Stimulated activated CD4-positive, alpha-beta T cell treated with anti-CD3 and anti-CD28 coated beads, Interleukin-1b, Interleukin-23, amount 100 ng/mL, for 24 hours (primary cell): ENCODE results near the gene GPSM3.
A peak's percentile ranks its signal among the peaks of the same experiment; 100 is the strongest.
"Not testable (repeated sequence)": the region's sequence is repeated elsewhere in the genome, so short reads cannot be mapped to it uniquely, and the experiment has no call there.

Experiments
- DNase-seq, 4 experiments: peaks; one replicate each; pipeline ENCODE4 v3.0.0-alpha.2; 2020; ENCODE audit warnings: low read depth in 4 of 4, low spot score in 1 of 4

GPSM3 gene

DNA sequence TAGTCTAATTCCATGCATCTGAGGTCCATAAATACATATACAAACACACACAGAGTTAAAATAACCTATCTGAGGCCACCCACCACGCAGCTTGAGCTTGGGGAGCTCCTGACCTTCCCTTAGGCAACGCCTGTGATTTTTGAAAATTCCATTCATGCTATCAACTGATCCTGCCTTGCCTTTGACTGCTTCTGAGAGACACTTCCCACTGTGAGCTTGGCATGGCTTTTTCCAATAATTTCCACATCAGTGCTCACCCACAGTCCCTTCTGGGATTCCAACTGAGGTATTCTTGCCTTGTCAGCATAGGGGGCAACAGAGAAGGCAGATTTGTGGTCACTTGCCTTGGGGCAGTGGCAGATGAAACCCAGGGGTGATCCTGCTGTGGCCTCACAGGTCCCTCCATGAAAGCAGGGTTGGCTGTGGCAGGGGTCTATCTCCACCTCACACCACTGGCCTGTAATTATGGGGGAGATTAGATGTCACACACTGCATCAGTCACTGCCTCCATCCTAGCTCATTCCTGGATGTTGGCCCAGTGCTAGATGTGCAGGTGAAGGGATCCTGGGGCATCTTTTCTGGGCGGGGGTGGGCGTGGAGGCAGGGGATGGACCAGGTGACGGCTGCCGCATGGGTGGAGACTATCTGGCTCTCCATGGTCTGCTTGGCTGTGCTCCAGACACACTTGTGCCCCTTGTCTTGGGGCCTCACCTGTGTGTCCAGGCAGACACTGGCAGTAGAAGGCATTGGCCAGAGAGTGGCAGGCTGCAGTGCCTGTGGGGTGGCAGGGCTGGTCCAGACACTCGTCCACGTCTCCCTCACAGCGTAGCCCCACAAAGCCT lies 11.2 kb upstream of the GPSM3 start:
- no peak for DNase-seq

DNA sequence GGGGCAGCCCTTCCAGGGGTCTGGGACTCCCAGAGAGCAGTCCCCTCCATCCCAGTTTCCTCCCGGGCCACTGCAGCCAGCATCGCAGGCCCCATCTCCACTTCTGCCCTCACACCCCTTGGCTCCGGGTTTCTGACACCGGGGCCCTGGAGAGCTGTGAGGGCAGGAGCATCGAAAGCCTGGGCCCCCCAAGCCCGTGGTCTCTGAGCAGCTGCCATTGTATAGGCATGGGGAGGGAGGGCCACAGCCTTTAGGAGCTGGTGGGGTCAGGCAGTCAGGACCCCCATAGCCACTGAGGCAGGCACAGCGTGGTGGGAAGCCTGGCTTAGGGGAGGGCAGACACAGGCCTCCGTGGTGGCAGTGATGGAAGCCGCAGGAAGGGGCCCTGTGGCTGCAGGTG lies 9.7 kb upstream of the GPSM3 start:
- no peak for DNase-seq

DNA sequence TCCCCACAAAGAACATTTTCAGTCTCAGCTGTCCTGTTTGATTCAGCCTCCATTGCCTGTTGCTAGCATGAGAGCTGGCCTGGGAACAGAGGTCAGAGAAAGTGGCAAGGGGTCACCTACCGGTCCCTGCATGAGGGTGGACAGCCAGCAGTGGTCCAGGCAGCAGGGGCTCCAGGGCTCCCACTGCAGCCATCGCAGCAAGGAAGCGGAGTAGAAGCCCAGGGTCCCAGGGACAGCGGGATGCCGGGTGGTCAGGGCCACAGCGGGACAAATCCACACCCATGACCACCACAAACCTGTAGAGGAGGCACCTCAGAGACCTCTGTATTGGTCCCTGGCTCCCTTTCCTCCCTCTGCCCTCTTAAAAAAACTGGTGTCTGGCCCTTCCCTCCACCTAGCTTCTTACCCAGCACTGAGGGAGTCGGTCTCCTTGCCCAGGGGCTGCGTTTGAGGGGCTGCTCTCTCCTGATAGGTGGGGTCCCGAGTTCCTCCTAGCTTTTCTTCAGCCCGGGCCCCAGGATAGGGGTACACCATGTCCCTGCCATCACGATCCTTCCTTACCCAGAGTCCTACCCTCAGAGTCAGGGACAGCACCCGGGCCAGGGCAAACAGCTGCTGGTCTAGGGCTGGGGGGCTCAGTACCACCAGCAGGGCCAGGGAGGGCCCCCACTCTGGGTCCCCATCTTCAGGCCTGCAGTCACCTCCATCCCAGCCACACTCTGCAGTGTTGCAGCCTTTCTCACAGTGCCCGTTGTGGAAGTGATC lies 8.4 kb upstream of the GPSM3 start:
- no peak for DNase-seq

DNA sequence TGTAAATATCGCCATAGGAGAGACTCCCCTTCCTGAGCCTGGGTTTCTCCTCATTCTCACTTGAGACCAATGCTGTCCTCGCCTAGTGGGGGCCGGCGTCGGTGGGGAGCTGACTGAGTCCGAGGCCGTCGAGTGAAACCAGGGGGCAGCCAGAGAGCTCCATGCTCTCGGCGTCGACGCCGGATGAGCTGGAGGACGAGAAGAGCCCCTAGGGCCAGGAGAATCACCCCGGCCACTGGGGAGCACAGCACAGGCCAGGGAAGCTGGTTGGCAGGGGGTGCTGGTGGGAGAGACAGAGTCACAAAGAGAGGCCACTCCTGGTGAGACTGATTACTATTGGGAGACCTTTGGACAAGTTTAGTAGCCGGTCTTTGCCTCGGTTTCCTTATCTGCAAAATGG lies 6.4 kb upstream of the GPSM3 start:
- DNase-seq: no peak

DNA sequence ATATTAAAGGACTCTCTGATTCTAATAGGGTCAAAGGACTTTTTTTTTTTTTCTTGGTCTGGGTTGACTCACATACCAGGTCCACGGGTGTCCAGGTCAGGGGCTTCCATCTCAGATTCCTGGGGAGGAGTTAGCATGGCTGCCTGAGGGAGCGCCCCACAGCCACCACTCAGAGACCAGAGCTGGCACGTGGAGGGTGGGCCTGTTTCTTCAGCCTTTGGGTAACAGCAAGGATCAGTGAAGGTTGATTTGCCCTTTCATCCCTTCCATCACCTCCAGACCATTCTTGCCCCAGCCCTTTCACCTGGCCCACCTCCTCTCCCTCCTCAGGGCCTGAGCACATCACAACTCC lies 5.9 kb upstream of the GPSM3 start:
- no peak for DNase-seq

DNA sequence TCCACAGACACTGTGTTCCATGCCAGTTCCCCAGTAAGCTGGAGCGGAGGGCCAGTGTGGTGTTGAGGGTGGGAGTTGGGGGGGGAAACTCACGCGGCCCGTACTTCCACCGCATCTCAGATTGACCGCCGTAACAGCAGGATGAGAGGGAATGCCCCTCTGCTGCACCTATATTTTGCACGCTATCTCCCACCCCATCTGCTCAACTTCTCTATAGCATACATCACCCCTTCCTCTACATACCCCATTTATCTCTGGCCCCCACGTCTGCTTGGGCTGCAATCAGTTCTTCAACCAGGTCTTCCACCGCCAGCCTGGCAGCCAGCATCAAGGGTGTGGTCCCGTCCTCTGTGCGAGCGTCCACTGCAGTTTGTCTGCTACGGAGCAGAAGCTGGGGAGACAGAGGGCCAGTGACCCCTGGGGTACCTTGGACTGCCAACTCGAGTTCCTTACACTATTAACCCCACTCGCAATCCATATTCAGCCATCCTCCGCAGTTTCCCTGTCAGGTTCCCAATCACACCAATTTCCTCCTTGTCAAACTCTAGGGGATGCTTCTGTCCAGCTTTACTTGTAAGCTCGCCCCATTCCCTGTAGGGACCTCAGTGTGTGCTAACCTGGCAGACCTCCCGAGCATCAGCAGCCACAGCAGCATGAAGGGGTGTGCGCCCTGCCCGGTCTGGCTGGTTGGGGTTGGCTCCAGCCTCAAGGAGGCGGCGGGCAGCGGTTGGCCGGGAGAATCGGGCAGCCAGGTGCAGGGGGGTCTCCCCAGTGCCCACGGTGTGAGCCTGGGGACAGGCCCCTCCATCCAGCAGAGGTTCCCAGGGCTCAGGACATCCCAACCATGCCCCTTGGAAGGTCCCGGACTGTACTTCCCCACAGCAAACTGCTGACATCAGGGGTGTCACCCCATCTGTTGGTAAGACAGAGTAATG lies 4.5 kb upstream of the GPSM3 start:
- no peak for DNase-seq

DNA sequence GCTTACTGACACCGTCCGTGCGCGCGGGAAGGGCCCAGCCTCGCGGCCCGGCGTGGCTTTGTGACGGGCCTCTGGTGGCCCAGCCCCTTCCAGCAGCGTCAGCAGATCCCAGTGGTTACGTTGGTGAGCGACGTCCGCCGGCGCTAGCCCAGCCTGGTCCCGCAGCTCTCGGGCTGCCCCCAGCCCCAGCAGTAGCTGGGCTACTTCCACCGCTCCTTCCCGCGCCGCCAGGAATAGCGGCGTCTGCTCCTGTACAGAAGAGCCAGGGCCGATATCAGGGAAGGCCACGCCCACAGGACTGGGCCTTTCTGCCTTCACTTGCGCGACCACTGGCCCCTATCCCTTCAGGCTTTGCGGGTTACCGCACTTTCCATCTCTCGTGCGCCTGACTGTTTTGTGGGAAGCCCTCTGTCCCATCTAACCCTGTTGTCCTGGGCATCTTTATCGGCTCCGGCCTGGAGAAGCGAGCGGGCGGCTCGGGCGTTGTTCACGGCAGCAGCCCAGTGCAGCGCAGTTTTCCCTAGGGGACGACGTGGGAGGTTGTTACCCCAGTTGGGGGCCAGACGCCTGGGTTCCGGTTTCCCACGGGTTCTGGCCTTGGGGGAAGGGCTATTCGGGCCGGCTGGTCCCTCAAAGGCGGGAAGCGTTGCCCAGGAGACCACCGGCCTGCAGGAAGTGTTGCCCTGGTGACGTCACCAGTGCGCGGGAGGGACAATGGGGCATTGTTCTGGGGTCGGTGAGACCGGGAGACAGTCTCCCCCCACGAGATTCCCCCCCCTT lies 3.6 kb upstream of the GPSM3 start:
- DNase-seq: peak in 2 of 4 experiments; percentile 43 to 62

DNA sequence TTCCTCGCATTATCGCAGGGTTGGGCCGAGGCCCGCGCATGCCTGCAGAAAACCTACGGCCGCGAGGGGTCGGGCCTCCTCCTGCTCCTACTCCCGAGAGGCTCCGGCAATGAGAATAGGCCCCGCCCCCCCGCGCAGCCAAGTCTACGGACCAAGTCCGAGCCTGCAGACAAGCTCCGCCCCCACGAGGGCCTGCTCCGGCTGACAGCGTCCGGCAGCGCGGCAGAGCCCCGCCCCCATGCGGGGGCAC lies 3.1 kb upstream of the GPSM3 start:
- peak; percentile 100 for DNase-seq

DNA sequence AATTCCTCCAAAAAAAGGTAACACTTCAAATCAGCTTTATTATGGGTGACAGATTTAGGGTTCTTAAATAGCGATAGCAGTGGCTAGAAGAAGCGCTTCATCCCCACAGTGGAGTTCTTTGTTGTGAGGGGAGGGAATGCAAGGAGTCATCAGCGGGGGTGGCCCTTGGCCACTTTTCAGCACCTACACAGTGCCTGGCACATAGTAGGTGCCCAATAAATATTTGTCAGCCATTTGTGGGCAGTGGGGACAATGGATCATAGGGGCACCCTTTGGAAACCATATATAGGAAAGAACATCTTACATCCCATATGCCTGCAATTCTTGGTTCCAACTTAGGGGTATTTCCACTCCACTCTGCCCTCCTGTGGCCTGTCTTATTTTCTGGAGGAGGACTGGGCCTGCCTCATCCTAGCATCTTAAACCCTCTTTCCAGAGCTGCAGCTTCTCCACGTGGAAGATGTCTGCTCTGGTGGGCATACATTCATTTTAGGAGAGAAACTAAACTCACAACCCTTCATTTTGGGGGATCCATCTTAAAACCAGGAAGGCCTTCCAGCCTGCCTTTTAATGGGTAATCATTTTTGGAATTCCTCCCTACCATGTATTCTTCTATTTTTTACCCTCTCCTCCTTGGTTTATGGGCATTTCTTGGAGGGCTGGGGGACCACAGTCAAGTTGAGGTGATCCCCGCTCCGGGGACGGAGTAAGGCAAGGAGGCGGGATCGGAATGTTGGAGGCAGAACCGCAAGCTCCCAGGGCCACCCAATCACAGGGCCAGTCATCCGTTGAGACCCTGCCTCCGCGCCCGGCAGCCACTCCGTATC lies 2.6 kb upstream of the GPSM3 start:
- DNase-seq: no peak

DNA sequence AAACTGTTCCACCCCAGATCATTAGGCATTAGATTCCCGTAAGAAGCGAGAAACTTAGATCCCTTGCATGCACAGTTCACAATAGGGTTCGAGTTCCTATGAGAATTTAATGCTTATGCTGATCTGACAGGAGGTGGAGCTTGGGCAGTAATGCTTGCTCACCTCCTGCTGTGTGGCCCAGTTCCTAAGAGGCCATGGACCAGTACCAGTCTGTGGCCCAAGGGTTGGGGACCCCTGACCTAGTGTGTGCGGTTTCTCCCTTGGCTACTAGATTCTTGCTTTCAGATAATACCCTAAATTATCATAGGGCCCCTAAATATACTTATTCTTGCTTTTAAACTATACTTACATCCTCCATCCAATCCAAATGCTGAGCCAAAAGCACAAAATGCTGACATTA lies 1.9 kb upstream of the GPSM3 start:
- no peak for DNase-seq

DNA sequence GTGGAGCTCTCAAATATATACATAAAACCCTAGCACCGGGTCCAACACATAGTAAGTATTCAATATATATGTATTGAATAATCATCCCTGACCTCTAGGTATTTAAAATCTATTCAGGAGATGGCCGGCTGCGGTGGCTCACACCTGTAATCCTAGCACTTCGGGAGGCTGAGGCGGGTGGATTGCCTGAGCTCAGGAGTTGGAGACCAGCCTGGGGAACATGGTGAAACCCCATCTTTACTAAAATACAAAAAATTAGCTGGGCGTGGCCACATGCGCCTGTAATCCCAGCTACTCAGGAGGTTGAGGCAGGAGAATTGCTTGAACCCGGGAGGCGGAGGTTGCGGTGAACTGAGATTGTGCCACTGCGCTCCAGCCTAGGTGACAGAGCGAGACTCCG lies 653 bp upstream of the GPSM3 start:
- not testable (repeated sequence) for DNase-seq

DNA sequence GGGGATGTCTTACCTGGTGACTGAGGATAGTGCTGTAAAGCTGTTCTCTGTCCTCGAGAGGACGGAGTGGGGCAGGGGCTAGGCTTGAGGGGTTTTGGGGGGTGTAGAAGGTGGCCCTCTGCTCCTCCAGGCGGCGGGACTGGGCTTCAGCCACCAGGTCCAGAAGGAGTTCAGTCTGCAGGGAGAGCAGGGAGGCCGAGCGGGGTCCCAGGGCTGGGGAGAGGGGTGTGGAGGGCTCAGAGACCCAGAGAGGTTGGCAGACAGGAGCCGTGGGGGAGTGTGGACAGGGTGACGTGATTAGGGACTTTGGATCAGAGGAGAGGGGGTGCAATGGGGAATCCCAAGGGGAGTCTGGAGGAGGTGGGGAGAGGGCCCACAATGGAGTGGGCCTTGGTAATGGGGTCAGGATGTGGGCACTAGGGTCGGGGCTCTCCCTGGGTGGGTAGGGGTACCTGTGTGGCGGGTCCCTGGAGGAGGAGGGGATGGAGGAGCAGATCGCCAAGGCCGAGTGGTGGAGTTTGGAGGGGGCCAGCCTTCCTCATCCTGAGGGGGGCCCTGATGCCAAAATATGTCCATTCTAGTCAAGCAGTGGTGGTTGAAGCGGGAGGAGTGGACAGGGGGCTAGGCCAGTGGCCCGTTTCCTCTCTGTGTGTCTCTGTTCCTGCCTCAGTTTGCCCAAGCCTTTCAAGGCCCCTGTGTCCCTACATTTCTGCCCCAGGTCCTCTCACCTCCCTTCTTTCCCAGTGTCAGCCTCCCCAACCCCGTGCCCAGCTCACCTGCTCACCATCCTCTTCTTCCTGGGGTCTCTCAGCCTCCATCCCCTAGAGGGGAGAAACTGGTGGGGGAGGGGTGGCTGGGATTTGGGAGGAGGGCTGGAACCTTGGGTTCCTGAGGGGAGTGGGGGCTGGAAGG lies 491 bp downstream of the GPSM3 start:
- no peak for DNase-seq

DNA sequence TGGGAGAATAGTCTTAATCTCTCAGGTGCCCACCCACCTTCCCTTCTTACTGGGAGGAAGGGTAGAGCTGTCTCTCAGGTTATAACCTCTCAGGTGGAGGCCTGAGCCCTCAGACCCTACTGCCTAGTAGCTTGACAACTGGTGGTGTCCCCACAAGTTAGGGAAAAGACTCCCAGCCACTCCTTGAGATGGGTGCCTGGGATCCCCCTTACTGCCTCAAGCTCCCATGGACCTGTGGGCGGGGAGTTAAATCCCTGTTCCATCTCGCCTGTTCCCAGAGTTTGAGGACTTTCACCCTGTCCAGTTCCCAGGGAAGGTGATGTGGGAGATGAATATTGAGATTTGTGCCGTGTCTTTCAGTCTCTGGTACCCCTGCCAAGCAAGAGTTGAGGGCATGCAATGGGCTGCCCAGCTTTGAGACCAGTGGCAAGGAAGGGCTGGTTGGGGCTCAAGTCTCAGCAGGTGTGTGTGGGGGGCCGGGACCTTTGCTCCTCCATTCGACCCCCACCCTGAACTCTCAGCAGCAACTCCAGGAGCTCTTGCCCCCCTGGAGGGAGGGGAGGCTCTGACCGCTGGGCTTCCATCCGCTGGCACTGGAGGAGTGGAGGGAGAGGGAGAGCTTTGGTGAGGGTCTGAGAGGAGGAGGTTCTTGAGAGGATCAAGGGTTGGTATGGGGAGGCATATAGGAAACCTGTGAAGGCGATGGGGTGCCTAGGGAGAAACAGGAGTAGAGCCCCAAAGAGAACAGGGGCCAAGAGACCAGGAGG lies 1.3 kb downstream of the GPSM3 start:
- no peak for DNase-seq

DNA sequence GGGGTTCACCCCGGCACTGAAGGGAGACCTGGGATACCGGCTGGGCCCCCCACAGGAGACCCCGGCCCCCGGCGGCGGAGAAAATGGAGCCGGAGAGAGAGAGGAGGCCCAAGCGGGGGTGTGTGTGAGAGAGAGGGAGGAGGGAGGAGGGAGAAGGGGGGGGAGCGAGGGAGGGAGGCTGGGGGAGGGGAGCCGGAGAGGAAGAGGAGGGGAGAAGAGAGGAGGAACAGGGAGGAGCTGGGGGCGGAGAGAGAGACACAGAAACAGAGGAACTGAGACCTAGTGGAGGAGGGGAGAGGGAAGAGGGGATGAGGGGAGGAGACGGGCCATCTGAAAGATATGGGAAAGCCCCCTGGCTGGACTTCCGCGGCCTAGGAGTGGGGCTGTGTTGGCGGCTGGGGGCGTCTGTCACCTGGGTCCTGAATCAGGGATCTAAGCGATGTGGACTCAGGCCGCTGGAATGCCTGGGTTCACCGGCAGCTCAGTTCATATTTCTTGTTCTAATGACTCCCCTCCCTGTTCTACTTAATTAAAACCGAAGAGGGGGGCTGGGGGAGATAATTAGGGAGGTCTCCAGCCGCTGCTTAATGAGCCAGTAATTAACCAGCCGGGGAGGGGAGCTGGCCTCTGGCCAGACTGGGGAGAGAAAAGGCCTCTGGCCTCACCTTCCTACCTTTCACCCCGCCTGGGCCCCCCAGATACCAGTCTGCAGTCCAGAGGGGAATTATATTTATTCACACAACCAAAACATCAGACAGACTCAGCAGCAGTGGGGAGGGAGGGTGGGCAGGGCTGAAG lies 2.2 kb downstream of the GPSM3 start, which contains the start of gene PBX2:
PBX2 (minus strand) TSS at position 149 of the 798 bp plus-strand sequence. CDS start 287 bp downstream, outside the sequence.
- peak; percentile 55 to 87 (median 77) for DNase-seq

DNA sequence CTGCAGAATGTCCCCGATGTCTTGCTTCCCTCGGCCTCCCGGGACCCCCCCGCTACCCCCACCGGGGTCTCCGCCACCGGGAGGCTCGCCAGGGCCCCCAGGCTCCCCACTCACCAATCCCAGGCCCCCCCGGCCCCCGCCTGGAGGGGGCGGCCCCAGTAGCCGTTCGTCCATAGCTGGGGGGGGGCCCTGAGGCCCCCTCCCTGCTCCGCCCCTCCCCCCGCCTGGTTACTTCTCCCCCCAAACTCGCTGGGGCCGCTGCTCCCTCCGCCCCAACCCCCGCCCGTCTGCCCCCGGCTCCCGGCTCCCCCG lies 2.7 kb downstream of the GPSM3 start:
- DNase-seq: no peak

DNA sequence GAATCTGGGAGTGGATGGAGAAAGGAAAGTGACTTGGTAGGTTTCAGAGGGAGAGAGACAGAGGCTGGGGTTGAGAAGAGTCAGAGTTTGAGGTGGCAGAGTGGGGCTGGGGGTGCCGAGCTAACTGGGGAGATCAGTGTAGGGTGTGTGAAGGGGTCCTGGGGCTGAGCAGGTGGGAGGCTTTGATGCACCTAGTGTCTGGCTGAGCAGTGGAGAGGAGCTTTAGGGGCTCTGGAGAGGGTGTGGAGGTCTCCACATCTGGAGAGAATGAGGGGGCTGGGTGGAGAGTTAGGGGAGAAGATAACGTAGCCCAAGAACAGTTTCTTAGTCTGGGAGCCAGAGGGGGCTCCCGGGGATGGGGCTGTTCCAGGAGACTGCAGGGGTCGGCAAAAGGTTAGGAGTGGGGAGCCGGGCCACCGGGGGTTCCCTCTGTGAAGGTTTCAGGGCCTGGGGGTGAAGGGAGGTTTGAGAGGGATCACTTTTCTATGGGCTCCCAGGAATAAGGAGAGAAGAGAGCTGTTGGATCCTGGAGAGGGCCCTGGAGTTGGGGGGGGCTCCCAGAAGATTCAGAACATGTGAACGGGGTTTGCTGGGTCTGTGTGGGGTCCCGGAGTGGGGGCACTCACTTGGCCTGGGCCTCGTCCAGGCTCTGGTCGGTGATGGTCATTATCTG lies 3.2 kb downstream of the GPSM3 start:
- no peak for DNase-seq
